ENCODE measurements around the gene USP32. TPM values are rescaled to one million over a fixed set of nuclear protein-coding genes. Genes with fewer than 3 reads are reported as not detected.
"Not testable (repeated sequence)": the region's sequence is repeated elsewhere in the genome, so short reads cannot be mapped to it uniquely, and the experiment has no call there.

The USP32 gene
- total and polyA plus RNA-seq, 2 donors (not counting 1 experiment from before 2014, with no cell fraction given) = 7.7 to 48.8 TPM

DNA sequence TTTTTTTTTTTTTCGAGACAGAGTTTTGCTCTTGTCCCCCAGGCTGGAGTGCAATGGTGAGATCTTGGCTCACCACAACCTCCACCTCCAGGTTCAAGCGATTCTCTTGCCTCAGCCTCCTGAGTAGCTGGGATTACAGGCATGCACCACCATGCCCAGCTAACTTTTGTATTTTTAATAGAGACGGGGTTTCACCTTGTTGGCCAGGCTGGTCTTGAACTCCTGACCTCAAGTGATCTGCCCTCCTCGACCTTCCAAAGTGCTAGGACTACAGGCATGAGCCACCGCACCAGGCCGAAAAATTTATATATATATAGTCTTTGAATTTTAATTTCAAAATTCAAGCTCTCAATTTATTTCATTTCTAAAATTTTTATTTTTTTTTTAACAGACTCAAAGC, 36.6 kb upstream of the USP32 start:
- H3K27ac Mint-ChIP-seq; H3K9ac ChIP-seq (ENCODE audit: low read length); H4K20me1 ChIP-seq (ENCODE audit: control insufficient read depth, insufficient read depth, low read length, poor library complexity, severe bottlenecking); H3K27me3 Mint-ChIP-seq; ATAC-seq (ENCODE audit: low read depth); H2AFZ ChIP-seq (ENCODE audit: insufficient read depth, low read depth, low read length, poor library complexity, severe bottlenecking); H3K9me3 ChIP-seq (ENCODE audit: control extremely low read depth in 1 of 3, control insufficient read depth in 2 of 3, insufficient read depth in 1 of 3, low read length in 2 of 3); DNase-seq; H3K4me1 ChIP-seq (ENCODE audit: control insufficient read depth in 2 of 2, insufficient read depth in 2 of 2, low read length in 2 of 2); H3K9me3 Mint-ChIP-seq (ENCODE audit: insufficient read depth); H3K4me3 Mint-ChIP-seq; H3K27me3 ChIP-seq (replicated peaks in 1 of 4; ENCODE audit: control extremely low read depth in 1 of 4, control insufficient read depth in 3 of 4, insufficient read depth in 4 of 4, low read length in 3 of 4); H3K36me3 ChIP-seq (replicated peaks in 1 of 2; ENCODE audit: control extremely low read depth in 1 of 2, control insufficient read depth in 1 of 2, extremely low read depth in 1 of 2, insufficient read depth in 2 of 2, low read length in 1 of 2); intact Hi-C loops (cut with micrococcal nuclease); H3K79me2 ChIP-seq (ENCODE audit: control insufficient read depth, insufficient read depth, low read length); H3K4me2 ChIP-seq (replicated peaks; ENCODE audit: low read depth, low read length, poor library complexity, severe bottlenecking); H3K4me3 ChIP-seq (ENCODE audit: control extremely low read depth in 1 of 5, extremely low read depth in 1 of 5, insufficient read depth in 1 of 5, low read depth in 2 of 5, low read length in 4 of 5); H3K4me1 Mint-ChIP-seq; H3K27ac ChIP-seq (ENCODE audit: low read length in 2 of 2): not testable (repeated sequence)
- WGBS (ENCODE audit: insufficient coverage) = 100% methylated on average over 2 of the region's 6 CpGs
- ChIA-PET CTCF (interaction anchor here (0.8 kb wide), 1 partner anchor 71 kb away, joined by 3 read pairs; no protein-coding TSS in a partner anchor), POLR2A (interaction anchor here (0.6 kb wide), 1 partner anchor 302 kb away, joined by 3 read pairs; no protein-coding TSS in a partner anchor)

DNA sequence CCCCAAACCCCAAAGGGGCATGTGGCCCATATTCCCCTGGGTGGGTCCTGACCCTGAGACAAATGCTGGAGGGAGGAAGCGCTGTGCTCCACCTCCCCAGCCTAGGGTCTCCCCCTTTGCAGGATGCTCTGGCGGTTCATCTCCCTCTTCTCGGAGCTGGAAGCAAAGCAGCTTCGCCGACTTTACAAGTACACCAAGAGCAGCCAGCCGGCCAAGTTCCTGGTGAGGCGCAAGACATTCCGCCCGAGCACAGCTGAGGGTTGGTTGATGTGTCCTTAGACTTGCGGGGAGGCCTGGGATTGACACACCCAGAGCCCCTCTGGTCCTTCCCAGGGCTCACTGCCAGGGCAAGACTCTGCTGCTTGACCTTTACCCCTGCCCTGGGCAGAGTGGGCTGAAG, 34.7 kb upstream of the USP32 start:
- peaks cover 5% of the 10 kb centered on the region for H3K4me1 Mint-ChIP-seq
- intact Hi-C loops (cut with micrococcal nuclease) = no loop called here
- CTCF ChIA-PET = interaction anchor here (1.1 kb wide), 2 partner anchors 195 to 285 kb away, joined by 3 to 6 read pairs; no protein-coding TSS in a partner anchor
- Histone ChIP-seq H3K27me3 (replicated peaks in 1 of 4; ENCODE audit: control extremely low read depth in 1 of 4, control insufficient read depth in 3 of 4, insufficient read depth in 4 of 4, low read length in 3 of 4) (no peaks in the 10 kb centered on the region), H3K4me2 (replicated peaks; ENCODE audit: low read depth, low read length, poor library complexity, severe bottlenecking) (no peak overlapping the region), H4K20me1 (ENCODE audit: control insufficient read depth, insufficient read depth, low read length, poor library complexity, severe bottlenecking) (no peaks in the 10 kb centered on the region), H2AFZ (ENCODE audit: insufficient read depth, low read depth, low read length, poor library complexity, severe bottlenecking) (no peak overlapping the region), H3K9me3 (ENCODE audit: control extremely low read depth in 1 of 3, control insufficient read depth in 2 of 3, insufficient read depth in 1 of 3, low read length in 2 of 3) (no peaks in the 10 kb centered on the region), H3K36me3 (replicated peaks in 1 of 2; ENCODE audit: control extremely low read depth in 1 of 2, control insufficient read depth in 1 of 2, extremely low read depth in 1 of 2, insufficient read depth in 2 of 2, low read length in 1 of 2) (no peaks in the 10 kb centered on the region), H3K9ac (ENCODE audit: low read length) (no peak overlapping the region), H3K27ac (ENCODE audit: low read length in 2 of 2) (no peak overlapping the region), H3K79me2 (ENCODE audit: control insufficient read depth, insufficient read depth, low read length) (no peaks in the 10 kb centered on the region), H3K4me3 (ENCODE audit: control extremely low read depth in 1 of 5, extremely low read depth in 1 of 5, insufficient read depth in 1 of 5, low read depth in 2 of 5, low read length in 4 of 5) (no peak overlapping the region), H3K4me1 (ENCODE audit: control insufficient read depth in 2 of 2, insufficient read depth in 2 of 2, low read length in 2 of 2) (peaks cover 5 to 8% of the 10 kb centered on the region in 2 donors)
- no peak for ATAC-seq (ENCODE audit: low read depth)
- POLR2A ChIA-PET = no interaction called here
- 89% methylated on average over 9 of the region's 10 CpGs for WGBS (ENCODE audit: insufficient coverage)
- H3K4me3 Mint-ChIP-seq = no peak overlapping the region
- no peaks in the 10 kb centered on the region for H3K9me3 Mint-ChIP-seq (ENCODE audit: insufficient read depth)
- DNase-seq = no peak
- H3K27ac Mint-ChIP-seq = no peak overlapping the region
- TF ChIP-seq, protein P1, sequence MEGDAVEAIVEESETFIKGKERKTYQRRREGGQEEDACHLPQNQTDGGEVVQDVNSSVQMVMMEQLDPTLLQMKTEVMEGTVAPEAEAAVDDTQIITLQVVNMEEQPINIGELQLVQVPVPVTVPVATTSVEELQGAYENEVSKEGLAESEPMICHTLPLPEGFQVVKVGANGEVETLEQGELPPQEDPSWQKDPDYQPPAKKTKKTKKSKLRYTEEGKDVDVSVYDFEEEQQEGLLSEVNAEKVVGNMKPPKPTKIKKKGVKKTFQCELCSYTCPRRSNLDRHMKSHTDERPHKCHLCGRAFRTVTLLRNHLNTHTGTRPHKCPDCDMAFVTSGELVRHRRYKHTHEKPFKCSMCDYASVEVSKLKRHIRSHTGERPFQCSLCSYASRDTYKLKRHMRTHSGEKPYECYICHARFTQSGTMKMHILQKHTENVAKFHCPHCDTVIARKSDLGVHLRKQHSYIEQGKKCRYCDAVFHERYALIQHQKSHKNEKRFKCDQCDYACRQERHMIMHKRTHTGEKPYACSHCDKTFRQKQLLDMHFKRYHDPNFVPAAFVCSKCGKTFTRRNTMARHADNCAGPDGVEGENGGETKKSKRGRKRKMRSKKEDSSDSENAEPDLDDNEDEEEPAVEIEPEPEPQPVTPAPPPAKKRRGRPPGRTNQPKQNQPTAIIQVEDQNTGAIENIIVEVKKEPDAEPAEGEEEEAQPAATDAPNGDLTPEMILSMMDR (IDR thresholded peaks at IDR 0.05) = no peak
- no peak for TF ChIP-seq EZH2 (IDR thresholded peaks at IDR 0.05; ENCODE audit: borderline replicate concordance, insufficient read depth, low read depth, low read length, poor library complexity, severe bottlenecking)
- H3K27me3 Mint-ChIP-seq = peaks cover 3% of the 10 kb centered on the region

Measured in B cell (primary cell).